GM18505 (cell line): ENCODE data around the gene SIGLEC1.

Source experiments
- ATAC-seq: cut with Tn5 transposase; IDR thresholded peaks from one replicate; pipeline ENCODE4 v1.9.1; 2021; ENCODE audit not compliant: unreplicated experiment
- POLR2A ChIP-seq: IDR thresholded peaks from 4 replicates; pipeline ENCODE4 v1.6.1; 2011; ENCODE audit warnings: borderline replicate concordance; ENCODE audit not compliant: insufficient read depth, insufficient read length; ENCODE audit errors: extremely low read depth

Gene SIGLEC1

DNA sequence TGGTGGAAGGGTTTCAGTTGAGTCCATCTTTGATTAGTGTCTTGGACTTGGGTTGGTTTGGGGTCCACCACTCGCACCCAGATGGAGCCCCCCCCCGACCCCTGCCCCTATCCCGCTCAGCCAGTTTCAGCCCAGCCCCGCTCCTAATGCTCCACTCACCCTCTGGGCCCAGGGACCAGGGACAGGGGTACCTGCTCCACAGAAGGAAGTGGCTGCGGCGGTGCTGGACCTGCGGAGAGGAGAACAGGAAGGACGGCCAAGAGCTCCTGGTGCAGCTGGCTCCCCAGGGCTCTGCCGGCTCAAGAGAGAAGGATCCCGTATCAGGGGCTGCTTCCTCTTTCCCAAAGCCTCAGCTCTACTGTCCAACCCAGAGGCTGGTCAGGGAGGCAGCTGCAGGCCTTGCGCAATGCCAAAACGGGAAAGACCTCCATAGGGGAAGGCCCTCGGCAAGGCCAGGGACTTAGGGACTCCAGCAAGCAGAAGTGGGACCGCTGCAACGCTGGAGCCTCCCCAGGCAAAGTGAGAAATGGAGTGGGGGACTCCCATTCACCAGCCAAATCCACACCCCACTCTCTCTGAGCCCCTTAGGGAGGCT, at the start of gene SIGLEC1:
TSS of gene SIGLEC1 (minus strand) at position 322 of the 595 bp plus-strand sequence. CDS start 5,472 bp downstream, outside the sequence.
- TF ChIP-seq POLR2A, result no peak
- ATAC-seq, result no peak

GRCh38 chr20:3760655-3761348, 48.4 kb upstream of the SIGLEC1 start:
- no peak for ATAC-seq
- TF ChIP-seq POLR2A, result no peak

- TF ChIP-seq POLR2A, result no peak
- no peak for ATAC-seq
These were observed 47.5 kb upstream of the SIGLEC1 start for GRCh38 chr20:3759884-3760283.

- no peak for TF ChIP-seq POLR2A
- no peak for ATAC-seq
These were observed 47.0 kb upstream of the SIGLEC1 start for GRCh38 chr20:3759316-3759823.

DNA sequence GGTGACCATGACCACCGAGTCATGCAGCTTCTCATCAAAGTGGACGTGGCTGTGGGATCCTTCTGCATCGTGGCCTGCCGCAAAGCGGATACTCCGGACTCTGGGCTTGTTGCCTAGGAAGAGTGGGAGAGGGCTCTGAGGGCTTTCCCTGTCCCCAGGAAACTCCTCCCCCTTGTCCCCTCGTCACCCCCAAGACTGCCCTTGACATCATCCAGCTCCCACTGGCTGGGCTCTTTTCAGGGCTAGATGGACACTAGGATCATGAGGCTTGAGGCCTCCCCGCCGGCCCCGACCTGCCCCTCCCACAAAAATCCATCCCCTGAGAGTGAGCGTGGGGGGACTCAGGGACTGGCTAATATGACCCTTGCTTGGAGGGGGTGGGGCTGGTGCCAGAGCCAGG, 46.2 kb upstream of the SIGLEC1 start:
- ATAC-seq, result no peak
- no peak for TF ChIP-seq POLR2A

GRCh38 chr20:3757268-3757667, 44.9 kb upstream of the SIGLEC1 start:
- ATAC-seq, result no peak
- no peak for TF ChIP-seq POLR2A

GRCh38 chr20:3755814-3756480, 43.5 kb upstream of the SIGLEC1 start:
- no peak for ATAC-seq
- TF ChIP-seq POLR2A, result no peak

- no peak for TF ChIP-seq POLR2A
- ATAC-seq, result no peak
These were observed 42.9 kb upstream of the SIGLEC1 start for GRCh38 chr20:3755269-3755668.

- no peak for ATAC-seq
- TF ChIP-seq POLR2A, result no peak
These were observed 41.9 kb upstream of the SIGLEC1 start for GRCh38 chr20:3754276-3754630.

DNA sequence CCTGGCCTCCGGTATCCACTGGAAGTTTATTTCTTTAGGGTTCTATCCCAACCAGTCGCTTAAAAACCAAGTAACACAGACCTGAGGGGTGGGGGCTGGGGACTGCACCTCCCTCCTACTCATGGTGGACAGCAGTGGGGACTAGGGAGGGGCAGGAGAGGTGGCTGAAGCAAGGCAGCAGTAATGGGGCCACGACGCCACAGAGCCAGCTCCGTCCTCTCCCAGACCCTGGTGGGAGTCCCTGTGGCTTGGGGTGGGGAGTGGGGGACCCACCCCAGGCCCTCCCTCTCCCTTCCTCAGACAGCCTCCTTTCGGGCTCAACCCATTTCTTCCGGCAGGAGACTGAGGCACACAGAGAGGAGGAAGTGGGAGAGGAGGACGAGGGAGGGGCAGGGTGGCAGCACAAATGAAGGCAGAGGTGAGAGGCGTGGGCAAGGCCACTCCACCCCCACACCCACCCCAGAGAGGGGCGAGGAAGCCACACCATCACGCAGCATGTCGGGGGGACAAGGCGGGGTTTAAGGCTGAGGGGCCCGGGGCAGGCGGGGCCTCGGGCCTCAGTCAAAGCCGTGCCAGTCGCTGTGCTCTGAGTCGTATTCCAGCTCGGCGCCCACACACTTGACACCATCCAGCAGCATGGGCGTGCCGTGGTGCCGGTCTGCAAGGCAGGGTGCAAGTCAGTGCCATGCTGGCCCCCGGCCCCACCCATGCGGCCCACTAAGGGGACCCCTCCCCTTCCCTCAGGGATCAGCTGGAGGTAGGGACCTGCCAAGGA, 41.3 kb upstream of the SIGLEC1 start:
- TF ChIP-seq POLR2A, result no peak
- no peak for ATAC-seq

DNA sequence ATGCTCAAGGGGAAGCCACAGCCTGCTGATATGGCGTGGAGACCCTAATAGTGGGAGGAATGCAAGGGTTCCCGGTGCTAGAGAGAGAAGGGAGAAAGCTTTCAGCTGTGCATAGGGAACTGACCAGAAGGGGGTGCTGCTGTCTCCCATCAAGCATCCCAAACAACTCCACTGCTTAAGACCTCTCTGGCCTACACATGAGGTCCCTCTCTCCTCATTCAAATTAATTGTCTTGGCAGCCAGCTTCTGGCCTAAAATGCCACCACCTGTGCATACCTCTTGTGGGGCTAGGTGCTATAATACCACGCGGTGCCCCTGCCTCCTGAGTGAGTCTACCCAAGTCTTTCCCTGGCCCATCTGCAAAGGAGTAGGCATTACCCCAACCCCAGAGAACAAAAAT, 40.7 kb upstream of the SIGLEC1 start:
- ATAC-seq, result peak; percentile 47
- no peak for TF ChIP-seq POLR2A

DNA sequence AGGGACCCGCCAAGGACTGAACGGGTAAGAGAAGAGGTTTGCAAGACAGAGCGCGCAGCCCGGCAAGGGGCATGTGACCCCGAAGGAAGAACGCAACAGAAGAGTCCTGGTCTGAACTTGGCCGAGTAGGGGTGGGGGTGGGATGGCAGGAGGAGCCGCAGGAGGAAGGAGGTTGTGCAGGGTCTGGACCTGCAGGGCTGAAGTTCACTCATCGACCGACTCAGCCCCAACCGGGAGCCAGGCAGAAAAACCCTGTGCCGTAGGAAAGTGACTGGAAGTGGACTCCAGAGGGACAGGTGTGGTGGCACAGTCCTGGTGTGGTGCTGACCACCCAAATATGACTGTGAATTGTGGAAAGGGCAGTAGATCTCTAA, 40.0 kb upstream of the SIGLEC1 start:
- TF ChIP-seq POLR2A, result no peak
- no peak for ATAC-seq

- no peak for TF ChIP-seq POLR2A
- ATAC-seq, result no peak
These were observed 39.4 kb upstream of the SIGLEC1 start for GRCh38 chr20:3751675-3752385.
